Stomach (tissue), 4 donors: Measurements from ENCODE around the gene NLGN1.

Experiments used
- POLR2AphosphoS5 ChIP-seq, 3 donors: sonication (generic); formaldehyde crosslinking; IDR thresholded peaks; one replicate each; pipeline ENCODE4 v1.6.1; 2016; ENCODE audit warnings: antibody characterized with exemption in 3 of 3
- TF ChIP-seq, protein P1 (sequence below), 7 experiments: fragments of 450-650 bp in 4 of 7; fragments of 200-600 bp in 3 of 7; sonication (generic) in 3 of 7; IDR thresholded peaks; one replicate each; pipeline ENCODE4 v1.5.1; 2016 to 2019; ENCODE audit warnings: antibody characterized with exemption in 7 of 7, control low read depth in 2 of 7, mild to moderate bottlenecking in 1 of 7

- no peak for TF ChIP-seq POLR2AphosphoS5 (IDR thresholded peaks at IDR 0.05)
- TF ChIP-seq, protein P1, sequence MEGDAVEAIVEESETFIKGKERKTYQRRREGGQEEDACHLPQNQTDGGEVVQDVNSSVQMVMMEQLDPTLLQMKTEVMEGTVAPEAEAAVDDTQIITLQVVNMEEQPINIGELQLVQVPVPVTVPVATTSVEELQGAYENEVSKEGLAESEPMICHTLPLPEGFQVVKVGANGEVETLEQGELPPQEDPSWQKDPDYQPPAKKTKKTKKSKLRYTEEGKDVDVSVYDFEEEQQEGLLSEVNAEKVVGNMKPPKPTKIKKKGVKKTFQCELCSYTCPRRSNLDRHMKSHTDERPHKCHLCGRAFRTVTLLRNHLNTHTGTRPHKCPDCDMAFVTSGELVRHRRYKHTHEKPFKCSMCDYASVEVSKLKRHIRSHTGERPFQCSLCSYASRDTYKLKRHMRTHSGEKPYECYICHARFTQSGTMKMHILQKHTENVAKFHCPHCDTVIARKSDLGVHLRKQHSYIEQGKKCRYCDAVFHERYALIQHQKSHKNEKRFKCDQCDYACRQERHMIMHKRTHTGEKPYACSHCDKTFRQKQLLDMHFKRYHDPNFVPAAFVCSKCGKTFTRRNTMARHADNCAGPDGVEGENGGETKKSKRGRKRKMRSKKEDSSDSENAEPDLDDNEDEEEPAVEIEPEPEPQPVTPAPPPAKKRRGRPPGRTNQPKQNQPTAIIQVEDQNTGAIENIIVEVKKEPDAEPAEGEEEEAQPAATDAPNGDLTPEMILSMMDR (IDR thresholded peaks at IDR 0.05): no peak
These were observed 238.3 kb downstream of the NLGN1 start for GRCh38 chr3:173635826-173636225.
